Epithelial cell of esophagus (primary cell): ENCODE measurements around the gene MAML3.
A peak's percentile ranks its signal among the peaks of the same experiment; 100 is the strongest.

Source experiments
- DNase-seq: peaks from one replicate; pipeline ENCODE4 v3.0.0; 2010; ENCODE audit warnings: low read depth
- H3K4me3 ChIP-seq: 2 replicates; pipeline ENCODE4 v1.5.1; 2011; ENCODE audit warnings: mild to moderate bottlenecking, low read length, control low read depth
- TF ChIP-seq, protein P1 (sequence below): IDR thresholded peaks from 2 replicates; pipeline ENCODE4 v1.5.1; 2011; ENCODE audit warnings: low read depth, mild to moderate bottlenecking, low read length, control low read depth, inconsistent platforms; ENCODE audit not compliant: insufficient read depth; ENCODE audit errors: missing control alignments

MAML3 gene

DNA sequence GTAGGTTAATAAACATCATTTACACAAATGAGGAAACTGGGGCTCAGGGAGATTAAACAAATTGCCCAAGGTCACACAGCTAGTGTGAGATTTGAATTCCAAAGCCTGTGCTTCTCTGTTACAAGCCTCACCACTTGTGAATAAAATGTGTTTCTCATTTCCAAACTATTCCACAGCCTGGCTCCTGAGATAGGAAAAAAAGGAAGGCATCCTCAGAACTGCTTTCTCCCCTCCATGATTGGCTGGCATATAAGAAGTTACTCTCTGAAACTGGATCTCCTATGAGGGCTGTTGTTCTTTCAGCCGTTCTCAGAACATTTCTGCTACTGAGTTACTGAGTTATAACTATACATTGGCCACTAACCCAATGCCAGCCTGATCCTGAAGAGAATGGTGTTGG is 237.9 kb downstream of the MAML3 start:
- no peak overlapping the region for H3K4me3 ChIP-seq
- TF ChIP-seq, protein P1, sequence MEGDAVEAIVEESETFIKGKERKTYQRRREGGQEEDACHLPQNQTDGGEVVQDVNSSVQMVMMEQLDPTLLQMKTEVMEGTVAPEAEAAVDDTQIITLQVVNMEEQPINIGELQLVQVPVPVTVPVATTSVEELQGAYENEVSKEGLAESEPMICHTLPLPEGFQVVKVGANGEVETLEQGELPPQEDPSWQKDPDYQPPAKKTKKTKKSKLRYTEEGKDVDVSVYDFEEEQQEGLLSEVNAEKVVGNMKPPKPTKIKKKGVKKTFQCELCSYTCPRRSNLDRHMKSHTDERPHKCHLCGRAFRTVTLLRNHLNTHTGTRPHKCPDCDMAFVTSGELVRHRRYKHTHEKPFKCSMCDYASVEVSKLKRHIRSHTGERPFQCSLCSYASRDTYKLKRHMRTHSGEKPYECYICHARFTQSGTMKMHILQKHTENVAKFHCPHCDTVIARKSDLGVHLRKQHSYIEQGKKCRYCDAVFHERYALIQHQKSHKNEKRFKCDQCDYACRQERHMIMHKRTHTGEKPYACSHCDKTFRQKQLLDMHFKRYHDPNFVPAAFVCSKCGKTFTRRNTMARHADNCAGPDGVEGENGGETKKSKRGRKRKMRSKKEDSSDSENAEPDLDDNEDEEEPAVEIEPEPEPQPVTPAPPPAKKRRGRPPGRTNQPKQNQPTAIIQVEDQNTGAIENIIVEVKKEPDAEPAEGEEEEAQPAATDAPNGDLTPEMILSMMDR: no peak
- DNase-seq: no peak

DNA sequence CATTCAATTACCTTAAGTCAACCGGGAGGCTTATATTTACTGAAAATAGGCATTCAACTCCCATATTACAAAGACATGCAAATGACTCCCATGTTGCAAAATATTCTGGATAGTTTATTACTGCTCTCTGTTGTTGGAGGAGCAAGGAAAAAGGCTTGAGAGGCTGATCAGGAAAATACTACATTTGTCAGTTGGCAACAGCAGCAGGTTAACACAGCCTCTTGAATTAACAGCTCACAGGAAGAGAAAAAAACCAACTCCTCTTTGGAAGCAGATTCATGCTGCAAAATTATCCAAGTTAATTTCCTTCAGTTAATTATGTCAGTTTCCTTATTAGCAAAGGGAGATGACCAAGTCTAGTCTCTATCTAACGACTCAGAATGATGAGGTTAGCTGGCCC is 238.9 kb downstream of the MAML3 start:
- TF ChIP-seq, protein P1: no peak
- DNase-seq: no peak
- H3K4me3 ChIP-seq: no peak overlapping the region

DNA sequence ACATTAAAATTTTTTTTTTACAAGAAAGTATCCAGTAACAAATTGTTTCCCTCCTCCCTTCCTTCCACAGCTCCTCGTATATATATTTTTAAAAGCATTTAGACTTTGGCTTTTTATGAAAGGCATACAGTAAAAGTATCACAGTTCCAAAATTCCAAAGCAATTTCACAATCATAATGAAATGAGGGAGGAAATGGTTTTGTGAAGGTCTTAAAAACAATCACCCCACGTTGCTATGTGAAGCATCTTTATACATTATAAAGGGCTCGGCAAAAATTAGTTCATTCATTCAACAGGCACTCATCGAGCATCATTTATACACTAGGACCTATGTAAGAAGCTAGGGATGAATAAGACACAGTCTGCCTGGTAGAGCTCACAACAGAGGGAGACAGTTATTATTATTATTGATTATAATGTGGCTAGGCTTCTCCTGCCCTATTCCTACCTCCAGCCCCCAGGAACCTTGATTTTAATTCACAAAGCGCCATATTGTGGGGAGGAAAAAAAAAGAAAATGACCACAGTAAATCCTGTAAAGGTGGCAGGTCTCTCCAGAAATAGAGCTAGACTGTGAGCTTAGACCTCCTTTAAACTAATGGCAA is 239.9 kb downstream of the MAML3 start:
- TF ChIP-seq, protein P1: no peak
- H3K4me3 ChIP-seq: no peak overlapping the region
- no peak for DNase-seq

DNA sequence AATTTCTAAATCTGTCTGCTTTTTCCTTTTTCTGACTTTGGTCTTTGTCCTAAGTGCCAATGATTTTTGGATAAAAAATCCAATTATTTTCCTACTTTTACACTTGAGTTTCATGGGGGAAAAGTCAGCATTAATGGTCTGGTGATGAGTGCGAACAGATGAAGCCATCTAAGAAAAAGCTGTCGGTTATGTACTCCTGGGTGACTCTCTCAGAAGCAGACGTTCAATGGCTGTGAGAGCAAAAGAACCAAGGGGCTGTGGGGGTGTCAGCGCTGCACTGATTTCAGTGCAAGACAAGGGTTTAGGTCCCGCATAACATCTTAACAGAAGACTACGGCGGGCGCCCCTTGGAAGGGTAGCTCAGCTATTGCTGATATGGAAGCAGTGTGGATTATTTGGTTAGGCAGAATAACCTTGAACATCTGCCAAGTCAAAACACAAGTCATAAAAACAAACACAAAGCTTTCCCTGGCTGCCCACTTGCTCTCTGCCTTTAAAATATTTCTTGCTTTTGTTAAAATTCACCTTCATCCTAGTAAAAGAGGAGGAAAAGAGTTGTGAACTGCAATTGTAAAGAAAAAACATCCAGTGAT is 240.5 kb downstream of the MAML3 start:
- TF ChIP-seq, protein P1: no peak
- H3K4me3 ChIP-seq: no peak overlapping the region
- DNase-seq: no peak

DNA sequence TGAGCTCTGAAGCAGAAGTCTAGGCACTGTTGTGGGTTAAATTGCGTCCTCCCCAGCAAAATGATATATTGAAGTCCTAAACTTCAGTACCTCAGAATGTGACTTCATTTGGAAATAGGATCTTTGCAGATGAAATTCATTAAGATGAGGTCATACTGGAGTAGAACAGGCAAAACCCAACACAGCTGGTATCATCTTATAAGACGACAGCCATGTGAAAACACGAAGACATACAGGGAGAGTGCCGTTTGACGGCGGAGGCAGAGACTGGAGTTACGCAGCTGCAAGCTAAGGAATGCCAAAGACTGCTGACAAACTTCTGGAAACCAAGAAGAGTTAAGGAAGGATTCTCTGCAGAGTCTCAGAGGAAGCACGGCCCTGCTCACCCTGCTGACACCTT is 241.5 kb downstream of the MAML3 start:
- no peak for DNase-seq
- H3K4me3 ChIP-seq: no peak overlapping the region
- TF ChIP-seq, protein P1: no peak

DNA sequence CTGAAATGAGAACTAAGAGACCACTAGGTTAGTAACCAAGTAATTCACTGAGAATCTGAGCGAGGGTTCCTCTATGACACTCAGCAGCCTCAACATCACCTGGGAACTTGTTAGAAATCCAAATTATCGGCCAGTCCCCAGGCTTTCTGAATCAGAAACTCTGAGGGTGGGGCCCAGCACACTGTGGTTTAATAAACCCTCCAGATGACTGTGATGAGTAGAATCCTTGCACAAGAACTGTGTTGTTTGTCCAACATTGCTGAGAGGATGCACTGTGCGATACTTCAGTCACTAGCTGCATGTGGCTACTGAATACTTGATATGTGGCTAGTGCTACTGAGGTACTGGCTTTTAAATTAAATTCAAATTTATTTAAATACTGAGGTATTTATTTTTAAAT is 243.9 kb downstream of the MAML3 start:
- DNase-seq: peak; percentile 23
- H3K4me3 ChIP-seq: no peak overlapping the region
- TF ChIP-seq, protein P1: no peak
